Activated CD4-positive, alpha-beta memory T cell treated with anti-CD3 and anti-CD28 coated beads for 36 hours (primary cell): Measurements from ENCODE around the gene CSNK1A1. TPM values are rescaled to one million over a fixed set of nuclear protein-coding genes. Genes with fewer than 3 reads are reported as not detected.
"Not testable (repeated sequence)": the region's sequence is repeated elsewhere in the genome, so short reads cannot be mapped to it uniquely, and the experiment has no call there.

ENCODE experiments used
- CTCF ChIA-PET: fragments of 350-600 bp; sonication (Branson Sonifier 250); formaldehyde crosslinking; loops from one replicate; lab custom pipeline; 2021; ENCODE audit warnings: antibody characterized with exemption, inconsistent platforms; lab: Charles Lee
- POLR2A ChIA-PET: fragments of 350-600 bp; sonication (Branson Sonifier 250); formaldehyde crosslinking; loops from one replicate; lab custom pipeline; 2021; ENCODE audit warnings: antibody characterized with exemption; lab: Charles Lee
- DNase-seq: peaks from one replicate; pipeline ENCODE4 v3.0.0-alpha.2; 2020
- H3K27ac Mint-ChIP-seq: one replicate; pipeline ENCODE4 v1.8.0; 2021; ENCODE audit warnings: mixed read lengths
- H3K27me3 Mint-ChIP-seq: one replicate; pipeline ENCODE4 v1.8.0; 2021; ENCODE audit warnings: mixed read lengths
- H3K36me3 Mint-ChIP-seq: one replicate; pipeline ENCODE4 v1.8.0; 2021; ENCODE audit warnings: mixed read lengths
- H3K4me1 Mint-ChIP-seq: one replicate; pipeline ENCODE4 v1.8.0; 2021; ENCODE audit warnings: low read depth, mixed read lengths
- H3K4me3 Mint-ChIP-seq: one replicate; pipeline ENCODE4 v1.8.0; 2021; ENCODE audit warnings: mild to moderate bottlenecking, mixed read lengths
- H3K9me3 Mint-ChIP-seq: one replicate; pipeline ENCODE4 v1.8.0; 2021; ENCODE audit warnings: mixed read lengths
- intact Hi-C: fragments of 100-400 bp; cut with micrococcal nuclease; formaldehyde crosslinking; loops from one replicate; pipeline ENCODE4 v1.15.1; 2023
- total RNA-seq, 2 experiments: library from RNA; stranded (reverse); gene quantifications; one replicate each; pipeline ENCODE4 v1.2.3, GENCODE V29; 2021

Gene CSNK1A1
- total RNA-seq, 2 experiments from 2014 or later: 165 to 170 TPM

- Mint-ChIP-seq H3K4me1 (no peaks in the 10 kb centered on the region), H3K4me3 (no peak overlapping the region), H3K27ac (no peak overlapping the region), H3K9me3 (no peaks in the 10 kb centered on the region), H3K27me3 (peaks cover 7% of the 10 kb centered on the region), H3K36me3 (no peaks in the 10 kb centered on the region)
- intact Hi-C loops: no loop called here
- no peak for DNase-seq
- POLR2A ChIA-PET: no interaction called here
- CTCF ChIA-PET: interaction anchor here (1.1 kb wide), 1 partner anchor 30 kb away, joined by 3 read pairs; no protein-coding TSS in a partner anchor
These were observed 79.6 kb downstream of the CSNK1A1 start for GRCh38 chr5:149471406-149472183.

GRCh38 chr5:149470942-149471341, 80.3 kb downstream of the CSNK1A1 start:
- no peak overlapping the region for H3K27ac Mint-ChIP-seq
- intact Hi-C loops: no loop called here
- DNase-seq: no peak
- POLR2A ChIA-PET: no interaction called here
- H3K4me3 Mint-ChIP-seq: no peak overlapping the region
- H3K9me3 Mint-ChIP-seq: no peaks in the 10 kb centered on the region
- peaks cover 7% of the 10 kb centered on the region for H3K27me3 Mint-ChIP-seq
- H3K36me3 Mint-ChIP-seq: no peaks in the 10 kb centered on the region
- H3K4me1 Mint-ChIP-seq: no peaks in the 10 kb centered on the region
- CTCF ChIA-PET: interaction anchor here (1.1 kb wide), 1 partner anchor 30 kb away, joined by 3 read pairs; no protein-coding TSS in a partner anchor

- Mint-ChIP-seq H3K27ac (no peak overlapping the region), H3K9me3 (no peaks in the 10 kb centered on the region), H3K4me1 (no peaks in the 10 kb centered on the region), H3K27me3 (peaks cover 3% of the 10 kb centered on the region), H3K4me3 (no peak overlapping the region), H3K36me3 (no peaks in the 10 kb centered on the region)
- DNase-seq: no peak
- ChIA-PET POLR2A (no interaction called here), CTCF (interaction anchor here (1.3 to 1.6 kb wide), 2 partner anchors 21 to 24 kb away, joined by 4 to 7 read pairs; no protein-coding TSS in a partner anchor)
- intact Hi-C loops: no loop called here
These were observed 84.7 kb downstream of the CSNK1A1 start for GRCh38 chr5:149466457-149466972.

- peaks cover 3% of the 10 kb centered on the region for H3K27me3 Mint-ChIP-seq
- intact Hi-C loops: no loop called here
- no peaks in the 10 kb centered on the region for H3K36me3 Mint-ChIP-seq
- CTCF ChIA-PET: no interaction called here
- no peak overlapping the region for H3K4me3 Mint-ChIP-seq
- H3K9me3 Mint-ChIP-seq: no peaks in the 10 kb centered on the region
- no peak overlapping the region for H3K27ac Mint-ChIP-seq
- no peak for DNase-seq
- POLR2A ChIA-PET: no interaction called here
- H3K4me1 Mint-ChIP-seq: no peaks in the 10 kb centered on the region
These were observed 86.3 kb downstream of the CSNK1A1 start for GRCh38 chr5:149464796-149465489.

GRCh38 chr5:149461907-149462306, 89.3 kb downstream of the CSNK1A1 start:
- H3K27me3 Mint-ChIP-seq, CTCF ChIA-PET: not testable (repeated sequence)

GRCh38 chr5:149459891-149460290, 91.3 kb downstream of the CSNK1A1 start:
- intact Hi-C loops: no loop called here
- POLR2A ChIA-PET: no interaction called here
- no peaks in the 10 kb centered on the region for H3K4me1 Mint-ChIP-seq

More at GRCh38 chr5:149461907-149462306, 89.3 kb downstream of the CSNK1A1 start:
- H3K27ac Mint-ChIP-seq, H3K4me1 Mint-ChIP-seq, DNase-seq, H3K36me3 Mint-ChIP-seq, H3K4me3 Mint-ChIP-seq, H3K9me3 Mint-ChIP-seq, POLR2A ChIA-PET, intact Hi-C loops: not testable (repeated sequence)

GRCh38 chr5:149457393-149457763, 93.9 kb downstream of the CSNK1A1 start:
- ChIA-PET CTCF (no interaction called here), POLR2A (no interaction called here)
- no peaks in the 10 kb centered on the region for H3K36me3 Mint-ChIP-seq
- no peak overlapping the region for H3K27ac Mint-ChIP-seq
- no peaks in the 10 kb centered on the region for H3K9me3 Mint-ChIP-seq
- intact Hi-C loops: no loop called here
- DNase-seq: no peak
- H3K27me3 Mint-ChIP-seq: no peaks in the 10 kb centered on the region
- H3K4me3 Mint-ChIP-seq: no peak overlapping the region
- no peaks in the 10 kb centered on the region for H3K4me1 Mint-ChIP-seq

More at GRCh38 chr5:149459891-149460290, 91.3 kb downstream of the CSNK1A1 start:
- DNase-seq: no peak
- CTCF ChIA-PET: interaction anchor here (0.6 to 1.3 kb wide), 2 partner anchors 25 to 57 kb away, joined by 3 to 4 read pairs; no protein-coding TSS in a partner anchor
- Mint-ChIP-seq H3K36me3 (no peaks in the 10 kb centered on the region), H3K4me3 (no peak overlapping the region), H3K27ac (no peak overlapping the region), H3K27me3 (no peaks in the 10 kb centered on the region), H3K9me3 (no peaks in the 10 kb centered on the region)

GRCh38 chr5:149456597-149457392, 94.4 kb downstream of the CSNK1A1 start:
- H3K27ac Mint-ChIP-seq: no peak overlapping the region
- intact Hi-C loops: no loop called here
- DNase-seq: no peak
- no peaks in the 10 kb centered on the region for H3K4me1 Mint-ChIP-seq
- no peaks in the 10 kb centered on the region for H3K36me3 Mint-ChIP-seq
- H3K4me3 Mint-ChIP-seq: no peak overlapping the region
- POLR2A ChIA-PET: no interaction called here
- H3K9me3 Mint-ChIP-seq: no peaks in the 10 kb centered on the region
- no peaks in the 10 kb centered on the region for H3K27me3 Mint-ChIP-seq
- CTCF ChIA-PET: no interaction called here

GRCh38 chr5:149455889-149456409, 95.3 kb downstream of the CSNK1A1 start:
- DNase-seq: no peak
- Mint-ChIP-seq H3K36me3 (no peaks in the 10 kb centered on the region), H3K27ac (no peak overlapping the region), H3K4me3 (no peak overlapping the region), H3K4me1 (no peaks in the 10 kb centered on the region), H3K9me3 (no peaks in the 10 kb centered on the region), H3K27me3 (no peaks in the 10 kb centered on the region)
- intact Hi-C loops: no loop called here
- CTCF ChIA-PET: interaction anchor here (0.8 to 1.1 kb wide), 3 partner anchors 19 to 139 kb away, joined by 3 to 4 read pairs (median 3); no protein-coding TSS in a partner anchor
- POLR2A ChIA-PET: no interaction called here

- ChIA-PET CTCF (interaction anchor here (0.6 to 1.1 kb wide), 4 partner anchors 11 to 71 kb away, joined by 3 read pairs; no protein-coding TSS in a partner anchor), POLR2A (interaction anchor here (0.9 kb wide), 1 partner anchor 12 kb away, joined by 3 read pairs; no protein-coding TSS in a partner anchor)
These were observed 97.4 kb downstream of the CSNK1A1 start for GRCh38 chr5:149453618-149454415.

More at GRCh38 chr5:149453618-149454415, 97.4 kb downstream of the CSNK1A1 start:
- no peaks in the 10 kb centered on the region for H3K9me3 Mint-ChIP-seq
- no peak overlapping the region for H3K4me3 Mint-ChIP-seq
- H3K27ac Mint-ChIP-seq: no peak overlapping the region
- H3K4me1 Mint-ChIP-seq: no peaks in the 10 kb centered on the region
- no peak for DNase-seq
- intact Hi-C loops: no loop called here
- H3K27me3 Mint-ChIP-seq: no peaks in the 10 kb centered on the region
- no peaks in the 10 kb centered on the region for H3K36me3 Mint-ChIP-seq
